WTC11 (cell line): Measurements from ENCODE around the gene MGAT5B. TPM values are rescaled to one million over a fixed set of nuclear protein-coding genes. Genes with fewer than 3 reads are reported as not detected.

Source experiments
- ATAC-seq: fragments of 200-7000 bp; cut with Tn5 transposase; 2 replicates; pipeline ENCODE4 v1.10.0; 2021; ENCODE audit warnings: mild to moderate bottlenecking, moderate library complexity
- CTCF ChIA-PET: fragments of 300-600 bp; sonication (Branson Sonifier 250); formaldehyde crosslinking; loops from one replicate; lab custom pipeline; 2021; ENCODE audit warnings: antibody characterized with exemption; lab: Charles Lee
- POLR2A ChIA-PET: fragments of 350-600 bp; sonication (Branson Sonifier 250); formaldehyde crosslinking; loops from one replicate; lab custom pipeline; 2021; ENCODE audit warnings: antibody characterized with exemption; lab: Charles Lee
- DNase-seq: peaks from one replicate; pipeline ENCODE4 v3.0.0; 2021; ENCODE audit warnings: low spot score
- H3K27ac Mint-ChIP-seq: 2 replicates; pipeline ENCODE4 v1.8.0; 2021; ENCODE audit warnings: mixed read lengths
- H3K27me3 Mint-ChIP-seq: 2 replicates; pipeline ENCODE4 v1.8.0; 2021; ENCODE audit warnings: low read depth, mild to moderate bottlenecking, moderate library complexity, mixed read lengths
- H3K36me3 Mint-ChIP-seq: 2 replicates; pipeline ENCODE4 v1.8.0; 2021; ENCODE audit warnings: mixed read lengths
- H3K4me1 Mint-ChIP-seq: 2 replicates; pipeline ENCODE4 v1.8.0; 2022; ENCODE audit warnings: mixed read lengths
- H3K4me3 Mint-ChIP-seq: 2 replicates; pipeline ENCODE4 v1.8.0; 2021; ENCODE audit warnings: mild to moderate bottlenecking, moderate library complexity, mixed read lengths
- H3K9me3 Mint-ChIP-seq: 2 replicates; pipeline ENCODE4 v1.8.0; 2021; ENCODE audit warnings: mixed read lengths
- ATF3 ChIP-seq: sonication (generic); formaldehyde crosslinking; conservative IDR thresholded peaks from 2 replicates; pipeline ENCODE4 v1.8.1; 2022; ENCODE audit warnings: mild to moderate bottlenecking, missing genetic modification reagents
- CREM ChIP-seq: sonication (generic); formaldehyde crosslinking; IDR thresholded peaks from 2 replicates; pipeline ENCODE4 v1.8.1; 2022; ENCODE audit warnings: mild to moderate bottlenecking, missing genetic modification reagents, moderate library complexity
- E2F5 ChIP-seq: sonication (generic); formaldehyde crosslinking; IDR thresholded peaks from 2 replicates; pipeline ENCODE4 v1.8.1; 2022; ENCODE audit warnings: mild to moderate bottlenecking, moderate library complexity, missing genetic modification reagents
- ERG ChIP-seq: fragments of 250-450 bp; sonication (Bioruptor Pico); IDR thresholded peaks from 2 replicates; pipeline ENCODE4 v1.8.0; 2021; ENCODE audit warnings: mild to moderate bottlenecking
- ETV6 ChIP-seq: sonication (generic); formaldehyde crosslinking; IDR thresholded peaks from 2 replicates; pipeline ENCODE4 v1.8.1; 2022; ENCODE audit warnings: mild to moderate bottlenecking, missing genetic modification reagents
- FOXJ3 ChIP-seq: sonication (generic); formaldehyde crosslinking; IDR thresholded peaks from 2 replicates; pipeline ENCODE4 v1.9.0; 2021; ENCODE audit warnings: missing genetic modification reagents, mild to moderate bottlenecking, borderline replicate concordance
- FOXP1 ChIP-seq: sonication (generic); formaldehyde crosslinking; IDR thresholded peaks from 2 replicates; pipeline ENCODE4 v1.8.0; 2022; ENCODE audit warnings: missing genetic modification reagents, mild to moderate bottlenecking, moderate library complexity, borderline replicate concordance
- GRHL2 ChIP-seq: fragments of 250-450 bp; sonication (Bioruptor Pico); IDR thresholded peaks from 2 replicates; pipeline ENCODE4 v1.8.0; 2022; ENCODE audit warnings: mild to moderate bottlenecking, moderate library complexity; ENCODE audit not compliant: insufficient replicate concordance, severe bottlenecking
- JAZF1 ChIP-seq: fragments of 250-450 bp; sonication (Bioruptor Pico); IDR thresholded peaks from 2 replicates; pipeline ENCODE4 v1.9.0; 2021; ENCODE audit warnings: moderate library complexity, mild to moderate bottlenecking, inconsistent platforms
- TEAD4 ChIP-seq: sonication (generic); formaldehyde crosslinking; IDR thresholded peaks from 2 replicates; pipeline ENCODE4 v1.8.0; 2022; ENCODE audit warnings: mild to moderate bottlenecking, missing genetic modification reagents
- ZBTB21 ChIP-seq: sonication (generic); formaldehyde crosslinking; IDR thresholded peaks from 2 replicates; pipeline ENCODE4 v1.8.1; 2023; ENCODE audit warnings: mild to moderate bottlenecking, missing genetic modification reagents, borderline replicate concordance
- ZNF219 ChIP-seq: sonication (generic); formaldehyde crosslinking; IDR thresholded peaks from 2 replicates; pipeline ENCODE4 v1.8.0; 2023; ENCODE audit warnings: missing genetic modification reagents, mild to moderate bottlenecking, borderline replicate concordance
- ZNF281 ChIP-seq: sonication (generic); formaldehyde crosslinking; IDR thresholded peaks from 2 replicates; pipeline ENCODE4 v1.8.0; 2023; ENCODE audit warnings: mild to moderate bottlenecking, missing genetic modification reagents
- ZNF416 ChIP-seq: fragments of 250-450 bp; sonication (Bioruptor Pico); IDR thresholded peaks from 2 replicates; pipeline ENCODE4 v1.9.0; 2021; ENCODE audit warnings: mild to moderate bottlenecking, inconsistent platforms
- ZNF425 ChIP-seq: fragments of 250-450 bp; sonication (Bioruptor Pico); conservative IDR thresholded peaks from 2 replicates; pipeline ENCODE4 v1.9.0; 2021; ENCODE audit warnings: mild to moderate bottlenecking
- ZNF532 ChIP-seq: fragments of 250-450 bp; sonication (Bioruptor Pico); IDR thresholded peaks from 2 replicates; pipeline ENCODE4 v1.9.0; 2021; ENCODE audit warnings: mild to moderate bottlenecking, borderline replicate concordance
- ZNF671 ChIP-seq: fragments of 250-450 bp; sonication (Bioruptor Pico); IDR thresholded peaks from 2 replicates; pipeline ENCODE4 v1.8.0; 2021; ENCODE audit warnings: mild to moderate bottlenecking
- total RNA-seq: library from RNA; stranded (reverse); gene quantifications from 3 replicates; pipeline ENCODE4 v1.2.3, GENCODE V29; 2021
- TF ChIP-seq, protein P1 (sequence below): sonication (generic); formaldehyde crosslinking; IDR thresholded peaks from 2 replicates; pipeline ENCODE4 v1.8.0; 2022; ENCODE audit warnings: mild to moderate bottlenecking, missing genetic modification reagents

Gene MGAT5B
- total RNA-seq, 1 experiment from 2014 or later, result 11.6 TPM

DNA sequence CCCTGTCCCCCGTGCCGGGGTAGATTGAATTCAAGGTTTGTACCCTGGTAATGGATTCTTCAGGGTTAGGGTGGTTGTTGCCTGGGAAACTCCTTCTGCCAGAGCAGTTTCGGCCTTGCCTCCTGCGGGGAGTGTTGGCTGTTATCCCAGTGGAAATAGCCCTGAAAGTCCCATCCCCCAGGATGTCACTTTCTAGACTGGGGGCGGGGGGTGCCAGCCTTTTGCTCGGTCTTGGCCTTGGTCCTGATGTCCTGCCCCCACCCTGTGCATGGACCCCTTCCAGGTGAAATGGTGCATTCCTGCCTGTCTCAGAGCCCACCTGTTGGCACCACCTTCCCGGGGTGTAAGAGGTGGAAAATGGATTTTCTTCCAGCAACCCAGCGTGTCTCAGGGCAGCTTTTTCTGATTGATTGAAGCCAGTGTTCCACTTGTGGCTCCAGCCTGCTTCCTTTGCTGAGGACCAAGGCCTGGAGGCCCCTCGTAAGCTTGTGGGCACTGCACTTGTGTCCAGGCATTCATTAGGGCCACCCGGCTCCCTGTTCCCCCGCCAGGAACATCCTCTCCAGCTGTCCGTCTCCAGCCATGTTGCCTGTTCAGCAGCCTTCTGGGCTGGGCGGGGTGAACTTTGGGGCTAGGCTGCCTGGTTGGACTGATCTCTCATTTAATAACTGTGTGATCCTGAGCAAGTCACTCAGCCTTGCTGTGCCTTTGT, 25.6 kb downstream of the MGAT5B start (continued):
- TF ChIP-seq ZNF532 (CRISPR knock-in tag), result no peak
- TF ChIP-seq ETV6 (CRISPR knock-in tag), result no peak
- no peak for TF ChIP-seq ERG (CRISPR knock-in tag)
- no peak for TF ChIP-seq FOXJ3

- Mint-ChIP-seq H3K4me1 (no peaks in the 10 kb centered on the region), H3K36me3 (peaks cover 10% of the 10 kb centered on the region), H3K4me3 (no peak overlapping the region), H3K27ac (no peak overlapping the region), H3K27me3 (no peaks in the 10 kb centered on the region; the same call in 1 of the 2 replicates), H3K9me3 (peaks cover 5% of the 10 kb centered on the region)
- no peak for ATAC-seq
- CTCF ChIA-PET, result interaction anchor here (0.7 kb wide), 1 partner anchor 607 kb away, joined by 3 read pairs; no protein-coding TSS in a partner anchor
- POLR2A ChIA-PET, result no interaction called here
- DNase-seq, result no peak
- TF ChIP-seq ZBTB21 (no peak), ATF3 (CRISPR knock-in tag) (no peak), CREM (CRISPR knock-in tag) (no peak), ZNF219 (CRISPR knock-in tag) (no peak), TEAD4 (CRISPR knock-in tag) (no peak), E2F5 (CRISPR knock-in tag) (no peak), ZNF671 (no peak), ZNF416 (no peak), ZNF425 (CRISPR knock-in tag) (no peak), JAZF1 (CRISPR knock-in tag) (no peak), GRHL2 (CRISPR knock-in tag) (no peak), ERG (CRISPR knock-in tag) (no peak), ZNF281 (no peak), FOXP1 (no peak)
- TF ChIP-seq, protein P1, sequence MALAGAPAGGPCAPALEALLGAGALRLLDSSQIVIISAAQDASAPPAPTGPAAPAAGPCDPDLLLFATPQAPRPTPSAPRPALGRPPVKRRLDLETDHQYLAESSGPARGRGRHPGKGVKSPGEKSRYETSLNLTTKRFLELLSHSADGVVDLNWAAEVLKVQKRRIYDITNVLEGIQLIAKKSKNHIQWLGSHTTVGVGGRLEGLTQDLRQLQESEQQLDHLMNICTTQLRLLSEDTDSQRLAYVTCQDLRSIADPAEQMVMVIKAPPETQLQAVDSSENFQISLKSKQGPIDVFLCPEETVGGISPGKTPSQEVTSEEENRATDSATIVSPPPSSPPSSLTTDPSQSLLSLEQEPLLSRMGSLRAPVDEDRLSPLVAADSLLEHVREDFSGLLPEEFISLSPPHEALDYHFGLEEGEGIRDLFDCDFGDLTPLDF (CRISPR knock-in tag), result no peak
Measured at GRCh38 chr17:76894842-76895241, 26.6 kb downstream of the MGAT5B start.
